Activated naive CD8-positive, alpha-beta T cell treated with anti-CD3 and anti-CD28 coated beads, Interleukin-2, amount 50 U/mL, for 16 hours (primary cell): Measurements from ENCODE around the gene DNAH2.

Experiments used
- DNase-seq: peaks from one replicate; pipeline ENCODE4 v3.0.0-alpha.2; 2020; ENCODE audit warnings: low read depth, low spot score

DNAH2 gene

GRCh38 chr17:7838090-7839075 is 120.8 kb downstream of the DNAH2 start:
- DNase-seq = no peak

- no peak for DNase-seq
These were observed 121.8 kb downstream of the DNAH2 start for GRCh38 chr17:7839190-7839875.

GRCh38 chr17:7839876-7840261 is 122.3 kb downstream of the DNAH2 start:
- DNase-seq = no peak

- DNase-seq = no peak
These were observed 122.9 kb downstream of the DNAH2 start for GRCh38 chr17:7840441-7840840.

- DNase-seq = no peak
These were observed 123.3 kb downstream of the DNAH2 start for GRCh38 chr17:7840875-7841274.

- DNase-seq = peak; percentile 85
These were observed 123.9 kb downstream of the DNAH2 start for GRCh38 chr17:7841396-7841914.

GRCh38 chr17:7841915-7842379 is 124.4 kb downstream of the DNAH2 start:
- DNase-seq = peak; percentile 76

- peak; percentile 97 for DNase-seq
These were observed 125.1 kb downstream of the DNAH2 start for GRCh38 chr17:7842380-7843256.

- no peak for DNase-seq
These were observed 125.7 kb downstream of the DNAH2 start for GRCh38 chr17:7843257-7843535.

GRCh38 chr17:7843536-7844291 is 126.2 kb downstream of the DNAH2 start:
- DNase-seq = peak; percentile 79

- DNase-seq = peak; percentile 70
These were observed 127.0 kb downstream of the DNAH2 start for GRCh38 chr17:7844292-7845154.

- DNase-seq = no peak
These were observed 128.0 kb downstream of the DNAH2 start for GRCh38 chr17:7845359-7846062.

GRCh38 chr17:7846063-7846735 is 128.7 kb downstream of the DNAH2 start:
- DNase-seq = no peak

- DNase-seq = no peak
These were observed 129.5 kb downstream of the DNAH2 start for GRCh38 chr17:7846765-7847661.

- DNase-seq = no peak
These were observed 130.6 kb downstream of the DNAH2 start for GRCh38 chr17:7848131-7848579.

GRCh38 chr17:7848739-7849129 is 131.2 kb downstream of the DNAH2 start:
- no peak for DNase-seq

GRCh38 chr17:7849130-7849750 is 131.7 kb downstream of the DNAH2 start:
- DNase-seq = no peak
